ENCODE data around the gene ADH1B.

DNA sequence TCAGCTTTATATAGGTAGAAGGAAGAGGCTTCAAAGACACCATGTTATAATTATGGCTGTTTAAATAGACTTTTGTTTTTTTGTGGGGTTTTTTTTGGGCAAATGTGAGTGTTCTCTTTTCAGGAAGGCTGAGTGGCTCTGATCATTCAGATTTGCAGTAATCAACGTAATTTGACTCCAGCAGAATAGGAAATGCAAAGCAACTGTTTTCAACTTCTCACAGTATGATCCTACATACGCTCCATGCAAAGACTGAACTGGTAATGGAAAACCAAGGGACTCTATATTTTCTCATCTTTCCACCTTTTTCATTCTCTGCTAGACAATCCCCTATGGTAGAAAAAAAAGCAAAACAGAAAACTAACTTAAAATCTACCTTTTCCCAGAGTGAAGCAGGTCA lies 10.8 kb downstream of the ADH1B start:
- TF ChIP-seq POLR2AphosphoS5 (IDR thresholded peaks at IDR 0.05; ENCODE audit: low read depth, low read length) (no peak), TAF1 (IDR thresholded peaks at IDR 0.05; ENCODE audit: borderline replicate concordance, low read depth, low read length) (no peak), POLR2A (IDR thresholded peaks at IDR 0.05; ENCODE audit: low read depth, low read length) (no peak)
